HEK293 (cell line): ENCODE results near the gene MMP28.

ENCODE experiments used
- CTCF ChIA-PET: fragments of 350-600 bp; formaldehyde crosslinking; extraction: SDS; loops from one replicate; lab custom pipeline; 2021; ENCODE audit warnings: antibody characterized with exemption; lab: Yijun Ruan, JAX
- POLR2A ChIA-PET: fragments of 300-600 bp; formaldehyde crosslinking; extraction: SDS; loops from one replicate; lab custom pipeline; 2020; ENCODE audit warnings: antibody characterized with exemption, inconsistent platforms; lab: Yijun Ruan, JAX
- H3K27ac ChIP-seq: fragments of 200-500 bp; sonication (Bioruptor generic); 2 replicates; pipeline ENCODE4 v1.5.1; 2014; ENCODE audit warnings: low read depth, low read length, control low read depth, inconsistent platforms; ENCODE audit errors: extremely low read depth
- H3K36me3 ChIP-seq, 2 experiments: fragments of 200-500 bp in 1 of 2; sonication (Bioruptor generic) in 1 of 2; 1 replicate in 1 of 2; 2 replicates in 1 of 2; pipeline ENCODE4 v1.5.1; 2014 to 2017; ENCODE audit warnings: inconsistent platforms in 2 of 2, low read length in 2 of 2; ENCODE audit not compliant: control insufficient read depth in 2 of 2, insufficient read depth in 1 of 2
- H3K4me1 ChIP-seq: fragments of 200-500 bp; sonication (Bioruptor generic); 2 replicates; pipeline ENCODE4 v1.5.1; 2014; ENCODE audit warnings: mild to moderate bottlenecking, low read length, inconsistent platforms; ENCODE audit not compliant: control insufficient read depth, insufficient read depth
- H3K4me3 ChIP-seq: 2 replicates; pipeline ENCODE4 v1.5.1; 2011; ENCODE audit warnings: low read depth, mild to moderate bottlenecking, control low read depth, low read length, moderate library complexity
- H3K9me3 ChIP-seq: fragments of 200-500 bp; sonication (Bioruptor generic); 2 replicates; pipeline ENCODE4 v1.5.1; 2014; ENCODE audit warnings: low read depth, low read length, inconsistent platforms; ENCODE audit not compliant: control insufficient read depth, insufficient read depth
- KLF1 ChIP-seq: fragments of 450-650 bp; formaldehyde crosslinking; IDR thresholded peaks from 2 replicates; pipeline ENCODE4 v1.5.1; 2016; ENCODE audit warnings: missing biosample characterization, missing genetic modification characterization
- ZNF148 ChIP-seq: fragments of 450-650 bp; formaldehyde crosslinking; IDR thresholded peaks from 2 replicates; pipeline ENCODE4 v1.5.0; 2017; ENCODE audit warnings: missing biosample characterization, missing genetic modification characterization, borderline replicate concordance
- ZNF2 ChIP-seq: fragments of 450-650 bp; formaldehyde crosslinking; IDR thresholded peaks from 2 replicates; pipeline ENCODE4 v1.5.1; 2016; ENCODE audit warnings: missing biosample characterization, missing genetic modification characterization
- ZNF211 ChIP-seq: fragments of 450-650 bp; formaldehyde crosslinking; IDR thresholded peaks from 2 replicates; pipeline ENCODE4 v1.5.1; 2016; ENCODE audit warnings: low read depth, missing biosample characterization, missing genetic modification characterization
- ZNF214 ChIP-seq: fragments of 450-650 bp; formaldehyde crosslinking; IDR thresholded peaks from 2 replicates; pipeline ENCODE4 v1.5.1; 2017; ENCODE audit warnings: missing biosample characterization, mild to moderate bottlenecking, missing genetic modification characterization, borderline replicate concordance
- ZNF292 ChIP-seq: fragments of 450-650 bp; formaldehyde crosslinking; IDR thresholded peaks from 2 replicates; pipeline ENCODE4 v1.5.1; 2016; ENCODE audit warnings: low read depth, missing biosample characterization, missing genetic modification characterization, borderline replicate concordance
- ZNF335 ChIP-seq: fragments of 450-650 bp; formaldehyde crosslinking; conservative IDR thresholded peaks from 2 replicates; pipeline ENCODE4 v1.5.1; 2016; ENCODE audit warnings: missing biosample characterization, missing genetic modification characterization
- ZNF639 ChIP-seq: fragments of 450-650 bp; formaldehyde crosslinking; IDR thresholded peaks from 2 replicates; pipeline ENCODE4 v1.5.1; 2016; ENCODE audit warnings: missing biosample characterization, missing genetic modification characterization
- ZSCAN23 ChIP-seq: fragments of 450-650 bp; formaldehyde crosslinking; IDR thresholded peaks from 2 replicates; pipeline ENCODE4 v1.5.1; 2016; ENCODE audit warnings: missing biosample characterization, missing genetic modification characterization
- ZSCAN5A ChIP-seq: fragments of 450-650 bp; formaldehyde crosslinking; IDR thresholded peaks from 2 replicates; pipeline ENCODE4 v1.5.1; 2016; ENCODE audit warnings: missing biosample characterization, missing genetic modification characterization
- TF ChIP-seq, protein P1 (sequence below): fragments of 450-650 bp; formaldehyde crosslinking; IDR thresholded peaks from 2 replicates; pipeline ENCODE4 v1.5.1; 2016; ENCODE audit warnings: missing biosample characterization, missing genetic modification characterization
- TF ChIP-seq, protein P2 (sequence below): fragments of 450-650 bp; formaldehyde crosslinking; conservative IDR thresholded peaks from 2 replicates; pipeline ENCODE4 v1.5.1; 2016; ENCODE audit warnings: low read depth, missing biosample characterization, missing genetic modification characterization

MMP28 gene

GRCh38 chr17:35780950-35781349 lies 14.5 kb downstream of the MMP28 start:
- no peaks in the 10 kb centered on the region for H3K4me1 ChIP-seq
- H3K27ac ChIP-seq, result no peak overlapping the region
- no peak for TF ChIP-seq ZSCAN5A
- TF ChIP-seq, protein P1, sequence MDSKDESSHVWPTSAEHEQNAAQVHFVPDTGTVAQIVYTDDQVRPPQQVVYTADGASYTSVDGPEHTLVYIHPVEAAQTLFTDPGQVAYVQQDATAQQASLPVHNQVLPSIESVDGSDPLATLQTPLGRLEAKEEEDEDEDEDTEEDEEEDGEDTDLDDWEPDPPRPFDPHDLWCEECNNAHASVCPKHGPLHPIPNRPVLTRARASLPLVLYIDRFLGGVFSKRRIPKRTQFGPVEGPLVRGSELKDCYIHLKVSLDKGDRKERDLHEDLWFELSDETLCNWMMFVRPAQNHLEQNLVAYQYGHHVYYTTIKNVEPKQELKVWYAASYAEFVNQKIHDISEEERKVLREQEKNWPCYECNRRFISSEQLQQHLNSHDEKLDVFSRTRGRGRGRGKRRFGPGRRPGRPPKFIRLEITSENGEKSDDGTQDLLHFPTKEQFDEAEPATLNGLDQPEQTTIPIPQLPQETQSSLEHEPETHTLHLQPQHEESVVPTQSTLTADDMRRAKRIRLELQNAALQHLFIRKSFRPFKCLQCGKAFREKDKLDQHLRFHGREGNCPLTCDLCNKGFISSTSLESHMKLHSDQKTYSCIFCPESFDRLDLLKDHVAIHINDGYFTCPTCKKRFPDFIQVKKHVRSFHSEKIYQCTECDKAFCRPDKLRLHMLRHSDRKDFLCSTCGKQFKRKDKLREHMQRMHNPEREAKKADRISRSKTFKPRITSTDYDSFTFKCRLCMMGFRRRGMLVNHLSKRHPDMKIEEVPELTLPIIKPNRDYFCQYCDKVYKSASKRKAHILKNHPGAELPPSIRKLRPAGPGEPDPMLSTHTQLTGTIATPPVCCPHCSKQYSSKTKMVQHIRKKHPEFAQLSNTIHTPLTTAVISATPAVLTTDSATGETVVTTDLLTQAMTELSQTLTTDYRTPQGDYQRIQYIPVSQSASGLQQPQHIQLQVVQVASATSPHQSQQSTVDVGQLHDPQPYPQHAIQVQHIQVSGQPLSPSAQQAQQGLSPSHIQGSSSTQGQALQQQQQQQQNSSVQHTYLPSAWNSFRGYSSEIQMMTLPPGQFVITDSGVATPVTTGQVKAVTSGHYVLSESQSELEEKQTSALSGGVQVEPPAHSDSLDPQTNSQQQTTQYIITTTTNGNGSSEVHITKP, result peak; percentile 22; the same call in 1 of the 2 replicates
- no peak overlapping the region for H3K4me3 ChIP-seq
- no peaks in the 10 kb centered on the region for H3K36me3 ChIP-seq
- CTCF ChIA-PET, result interaction anchor here (1.0 to 5.9 kb wide), 5 partner anchors 10 to 24 kb away, joined by 4 to 56 read pairs (median 9); no protein-coding TSS in a partner anchor
- no peaks in the 10 kb centered on the region for H3K9me3 ChIP-seq
- POLR2A ChIA-PET, result interaction anchor here (1.7 to 2.2 kb wide), 3 partner anchors 16 to 28 kb away, joined by 5 to 7 read pairs (median 7); partner anchors contain the start of gene TAF15

- CTCF ChIA-PET, result interaction anchor here (0.8 to 5.9 kb wide), 4 partner anchors 10 to 16 kb away, joined by 4 to 56 read pairs (median 8); no protein-coding TSS in a partner anchor
- TF ChIP-seq ZNF2 (tag by site-specific recombination) (no peak), ZNF148 (no peak), KLF1 (no peak), ZSCAN23 (tag by site-specific recombination) (no peak)
Measured at GRCh38 chr17:35778641-35779196, 16.7 kb downstream of the MMP28 start.

GRCh38 chr17:35775583-35775982 lies 19.9 kb downstream of the MMP28 start:
- H3K36me3 ChIP-seq, result no peaks in the 10 kb centered on the region
- POLR2A ChIA-PET, result no interaction called here
- no peak for TF ChIP-seq ZNF211 (tag by site-specific recombination)
- TF ChIP-seq, protein P2, sequence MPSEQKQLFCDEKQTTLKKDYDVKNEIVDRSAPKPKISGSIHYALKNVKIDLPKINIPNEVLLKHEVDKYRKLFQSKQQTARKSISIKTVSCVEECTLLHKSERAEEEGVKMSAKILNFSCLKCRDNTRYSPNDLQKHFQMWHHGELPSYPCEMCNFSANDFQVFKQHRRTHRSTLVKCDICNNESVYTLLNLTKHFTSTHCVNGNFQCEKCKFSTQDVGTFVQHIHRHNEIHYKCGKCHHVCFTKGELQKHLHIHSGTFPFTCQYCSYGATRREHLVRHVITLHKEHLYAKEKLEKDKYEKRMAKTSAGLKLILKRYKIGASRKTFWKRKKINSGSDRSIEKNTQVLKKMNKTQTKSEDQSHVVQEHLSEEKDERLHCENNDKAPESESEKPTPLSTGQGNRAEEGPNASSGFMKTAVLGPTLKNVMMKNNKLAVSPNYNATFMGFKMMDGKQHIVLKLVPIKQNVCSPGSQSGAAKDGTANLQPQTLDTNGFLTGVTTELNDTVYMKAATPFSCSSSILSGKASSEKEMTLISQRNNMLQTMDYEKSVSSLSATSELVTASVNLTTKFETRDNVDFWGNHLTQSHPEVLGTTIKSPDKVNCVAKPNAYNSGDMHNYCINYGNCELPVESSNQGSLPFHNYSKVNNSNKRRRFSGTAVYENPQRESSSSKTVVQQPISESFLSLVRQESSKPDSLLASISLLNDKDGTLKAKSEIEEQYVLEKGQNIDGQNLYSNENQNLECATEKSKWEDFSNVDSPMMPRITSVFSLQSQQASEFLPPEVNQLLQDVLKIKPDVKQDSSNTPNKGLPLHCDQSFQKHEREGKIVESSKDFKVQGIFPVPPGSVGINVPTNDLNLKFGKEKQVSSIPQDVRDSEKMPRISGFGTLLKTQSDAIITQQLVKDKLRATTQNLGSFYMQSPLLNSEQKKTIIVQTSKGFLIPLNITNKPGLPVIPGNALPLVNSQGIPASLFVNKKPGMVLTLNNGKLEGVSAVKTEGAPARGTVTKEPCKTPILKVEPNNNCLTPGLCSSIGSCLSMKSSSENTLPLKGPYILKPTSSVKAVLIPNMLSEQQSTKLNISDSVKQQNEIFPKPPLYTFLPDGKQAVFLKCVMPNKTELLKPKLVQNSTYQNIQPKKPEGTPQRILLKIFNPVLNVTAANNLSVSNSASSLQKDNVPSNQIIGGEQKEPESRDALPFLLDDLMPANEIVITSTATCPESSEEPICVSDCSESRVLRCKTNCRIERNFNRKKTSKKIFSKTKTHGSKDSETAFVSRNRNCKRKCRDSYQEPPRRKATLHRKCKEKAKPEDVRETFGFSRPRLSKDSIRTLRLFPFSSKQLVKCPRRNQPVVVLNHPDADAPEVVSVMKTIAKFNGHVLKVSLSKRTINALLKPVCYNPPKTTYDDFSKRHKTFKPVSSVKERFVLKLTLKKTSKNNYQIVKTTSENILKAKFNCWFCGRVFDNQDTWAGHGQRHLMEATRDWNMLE (tag by site-specific recombination), result no peak
- TF ChIP-seq ZNF214 (tag by site-specific recombination), result no peak
- no peak for TF ChIP-seq ZNF292 (tag by site-specific recombination)
- TF ChIP-seq ZNF335, result no peak
- TF ChIP-seq ZNF639 (tag by site-specific recombination), result no peak
- TF ChIP-seq, all 188 proteins: peak for 0
- no peak overlapping the region for H3K27ac ChIP-seq
- H3K4me1 ChIP-seq, result peaks cover 10% of the 10 kb centered on the region; the same call in 1 of the 2 replicates
- CTCF ChIA-PET, result interaction anchor here (0.9 to 2.7 kb wide), 3 partner anchors 9 to 33 kb away, joined by 3 to 26 read pairs (median 7); no protein-coding TSS in a partner anchor
- H3K9me3 ChIP-seq, result no peaks in the 10 kb centered on the region
- no peak overlapping the region for H3K4me3 ChIP-seq

More at GRCh38 chr17:35778641-35779196, 16.7 kb downstream of the MMP28 start:
- Histone ChIP-seq H3K36me3 (no peaks in the 10 kb centered on the region), H3K9me3 (no peaks in the 10 kb centered on the region), H3K27ac (no peak overlapping the region), H3K4me1 (peaks cover 10% of the 10 kb centered on the region; the same call in 1 of the 2 replicates), H3K4me3 (no peak overlapping the region)
- POLR2A ChIA-PET, result no interaction called here
